ENCODE results near the gene ZFHX2. TPM values are rescaled to one million over a fixed set of nuclear protein-coding genes. Genes with fewer than 3 reads are reported as not detected.

ZFHX2 gene
- total and polyA plus RNA-seq, 2 of the 13 experiments (the other 11 are each of a cell fraction or from before 2014, with no cell fraction given) = 0.17 to 0.44 TPM

DNA sequence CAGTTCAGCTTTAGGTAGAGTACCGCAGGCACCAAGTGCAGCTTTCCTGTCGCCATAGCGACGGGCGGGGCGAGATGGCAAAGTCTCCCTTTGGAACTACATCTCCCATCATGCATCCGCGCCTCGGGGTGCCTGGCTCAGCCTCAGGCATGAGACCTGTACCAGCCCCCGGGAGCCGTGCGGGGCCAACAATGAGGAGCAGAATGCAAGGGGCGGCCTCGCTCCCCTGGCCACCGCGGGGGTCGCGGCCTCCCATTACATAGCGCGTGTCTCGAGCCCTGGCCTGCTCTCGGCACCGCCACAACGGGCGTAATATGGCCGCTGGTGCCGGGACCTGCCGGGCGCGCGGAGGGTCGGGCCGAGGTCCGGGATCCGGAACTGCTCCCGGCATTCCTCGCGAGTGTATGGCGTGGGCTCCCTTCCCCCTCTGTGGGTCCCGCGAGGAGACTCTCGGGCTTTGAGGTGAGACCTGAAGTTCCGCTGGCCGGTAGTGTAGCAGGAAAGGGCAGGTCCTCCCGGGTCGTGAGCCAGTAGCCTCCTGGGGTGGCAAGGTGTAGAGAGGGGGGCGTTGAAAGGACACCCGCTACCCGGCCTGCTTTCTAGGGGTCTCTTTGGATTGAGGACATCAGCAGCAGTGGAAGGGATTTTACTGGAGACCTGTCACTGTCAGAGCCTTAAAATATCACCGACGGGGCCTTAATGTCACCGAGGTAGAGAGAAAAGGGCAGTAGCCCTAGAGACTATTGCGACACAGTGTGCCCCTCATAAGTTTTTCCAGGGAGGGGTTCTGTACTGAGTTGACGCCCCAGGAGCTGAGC lies 4.5 kb upstream of the ZFHX2 start, which contains the start of gene THTPA (continued):
- TF ChIP-seq, protein P1, sequence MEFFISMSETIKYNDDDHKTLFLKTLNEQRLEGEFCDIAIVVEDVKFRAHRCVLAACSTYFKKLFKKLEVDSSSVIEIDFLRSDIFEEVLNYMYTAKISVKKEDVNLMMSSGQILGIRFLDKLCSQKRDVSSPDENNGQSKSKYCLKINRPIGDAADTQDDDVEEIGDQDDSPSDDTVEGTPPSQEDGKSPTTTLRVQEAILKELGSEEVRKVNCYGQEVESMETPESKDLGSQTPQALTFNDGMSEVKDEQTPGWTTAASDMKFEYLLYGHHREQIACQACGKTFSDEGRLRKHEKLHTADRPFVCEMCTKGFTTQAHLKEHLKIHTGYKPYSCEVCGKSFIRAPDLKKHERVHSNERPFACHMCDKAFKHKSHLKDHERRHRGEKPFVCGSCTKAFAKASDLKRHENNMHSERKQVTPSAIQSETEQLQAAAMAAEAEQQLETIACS (CRISPR knock-in tag; IDR thresholded peaks at IDR 0.05) = peak; percentile 84
- peak; percentile 99 for TF ChIP-seq ZNF792 (CRISPR knock-in tag; IDR thresholded peaks at IDR 0.05)
- TF ChIP-seq, protein P2, sequence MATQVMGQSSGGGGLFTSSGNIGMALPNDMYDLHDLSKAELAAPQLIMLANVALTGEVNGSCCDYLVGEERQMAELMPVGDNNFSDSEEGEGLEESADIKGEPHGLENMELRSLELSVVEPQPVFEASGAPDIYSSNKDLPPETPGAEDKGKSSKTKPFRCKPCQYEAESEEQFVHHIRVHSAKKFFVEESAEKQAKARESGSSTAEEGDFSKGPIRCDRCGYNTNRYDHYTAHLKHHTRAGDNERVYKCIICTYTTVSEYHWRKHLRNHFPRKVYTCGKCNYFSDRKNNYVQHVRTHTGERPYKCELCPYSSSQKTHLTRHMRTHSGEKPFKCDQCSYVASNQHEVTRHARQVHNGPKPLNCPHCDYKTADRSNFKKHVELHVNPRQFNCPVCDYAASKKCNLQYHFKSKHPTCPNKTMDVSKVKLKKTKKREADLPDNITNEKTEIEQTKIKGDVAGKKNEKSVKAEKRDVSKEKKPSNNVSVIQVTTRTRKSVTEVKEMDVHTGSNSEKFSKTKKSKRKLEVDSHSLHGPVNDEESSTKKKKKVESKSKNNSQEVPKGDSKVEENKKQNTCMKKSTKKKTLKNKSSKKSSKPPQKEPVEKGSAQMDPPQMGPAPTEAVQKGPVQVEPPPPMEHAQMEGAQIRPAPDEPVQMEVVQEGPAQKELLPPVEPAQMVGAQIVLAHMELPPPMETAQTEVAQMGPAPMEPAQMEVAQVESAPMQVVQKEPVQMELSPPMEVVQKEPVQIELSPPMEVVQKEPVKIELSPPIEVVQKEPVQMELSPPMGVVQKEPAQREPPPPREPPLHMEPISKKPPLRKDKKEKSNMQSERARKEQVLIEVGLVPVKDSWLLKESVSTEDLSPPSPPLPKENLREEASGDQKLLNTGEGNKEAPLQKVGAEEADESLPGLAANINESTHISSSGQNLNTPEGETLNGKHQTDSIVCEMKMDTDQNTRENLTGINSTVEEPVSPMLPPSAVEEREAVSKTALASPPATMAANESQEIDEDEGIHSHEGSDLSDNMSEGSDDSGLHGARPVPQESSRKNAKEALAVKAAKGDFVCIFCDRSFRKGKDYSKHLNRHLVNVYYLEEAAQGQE (IDR thresholded peaks at IDR 0.05; ENCODE audit: borderline replicate concordance in 1 of 2, low read depth in 1 of 2, low read length in 2 of 2) = peak in 1 of 2 experiments; percentile 57; a peak in 1 of 4 replicates
- TF ChIP-seq ZNF790 (CRISPR knock-in tag; IDR thresholded peaks at IDR 0.05; ENCODE audit: borderline replicate concordance) = no peak; the same call in 1 of the 2 replicates
- peak; percentile 100 for TF ChIP-seq RFX3 (CRISPR knock-in tag; IDR thresholded peaks at IDR 0.05)
- TF ChIP-seq, protein P3, sequence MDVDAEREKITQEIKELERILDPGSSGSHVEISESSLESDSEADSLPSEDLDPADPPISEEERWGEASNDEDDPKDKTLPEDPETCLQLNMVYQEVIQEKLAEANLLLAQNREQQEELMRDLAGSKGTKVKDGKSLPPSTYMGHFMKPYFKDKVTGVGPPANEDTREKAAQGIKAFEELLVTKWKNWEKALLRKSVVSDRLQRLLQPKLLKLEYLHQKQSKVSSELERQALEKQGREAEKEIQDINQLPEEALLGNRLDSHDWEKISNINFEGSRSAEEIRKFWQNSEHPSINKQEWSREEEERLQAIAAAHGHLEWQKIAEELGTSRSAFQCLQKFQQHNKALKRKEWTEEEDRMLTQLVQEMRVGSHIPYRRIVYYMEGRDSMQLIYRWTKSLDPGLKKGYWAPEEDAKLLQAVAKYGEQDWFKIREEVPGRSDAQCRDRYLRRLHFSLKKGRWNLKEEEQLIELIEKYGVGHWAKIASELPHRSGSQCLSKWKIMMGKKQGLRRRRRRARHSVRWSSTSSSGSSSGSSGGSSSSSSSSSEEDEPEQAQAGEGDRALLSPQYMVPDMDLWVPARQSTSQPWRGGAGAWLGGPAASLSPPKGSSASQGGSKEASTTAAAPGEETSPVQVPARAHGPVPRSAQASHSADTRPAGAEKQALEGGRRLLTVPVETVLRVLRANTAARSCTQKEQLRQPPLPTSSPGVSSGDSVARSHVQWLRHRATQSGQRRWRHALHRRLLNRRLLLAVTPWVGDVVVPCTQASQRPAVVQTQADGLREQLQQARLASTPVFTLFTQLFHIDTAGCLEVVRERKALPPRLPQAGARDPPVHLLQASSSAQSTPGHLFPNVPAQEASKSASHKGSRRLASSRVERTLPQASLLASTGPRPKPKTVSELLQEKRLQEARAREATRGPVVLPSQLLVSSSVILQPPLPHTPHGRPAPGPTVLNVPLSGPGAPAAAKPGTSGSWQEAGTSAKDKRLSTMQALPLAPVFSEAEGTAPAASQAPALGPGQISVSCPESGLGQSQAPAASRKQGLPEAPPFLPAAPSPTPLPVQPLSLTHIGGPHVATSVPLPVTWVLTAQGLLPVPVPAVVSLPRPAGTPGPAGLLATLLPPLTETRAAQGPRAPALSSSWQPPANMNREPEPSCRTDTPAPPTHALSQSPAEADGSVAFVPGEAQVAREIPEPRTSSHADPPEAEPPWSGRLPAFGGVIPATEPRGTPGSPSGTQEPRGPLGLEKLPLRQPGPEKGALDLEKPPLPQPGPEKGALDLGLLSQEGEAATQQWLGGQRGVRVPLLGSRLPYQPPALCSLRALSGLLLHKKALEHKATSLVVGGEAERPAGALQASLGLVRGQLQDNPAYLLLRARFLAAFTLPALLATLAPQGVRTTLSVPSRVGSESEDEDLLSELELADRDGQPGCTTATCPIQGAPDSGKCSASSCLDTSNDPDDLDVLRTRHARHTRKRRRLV (CRISPR knock-in tag; IDR thresholded peaks at IDR 0.05) = peak; percentile 98
- peak; percentile 99 for TF ChIP-seq KDM5B (CRISPR knock-in tag; IDR thresholded peaks at IDR 0.05; ENCODE audit: borderline replicate concordance)
- peak; percentile 98 for TF ChIP-seq ZNF556 (CRISPR knock-in tag; IDR thresholded peaks at IDR 0.05; ENCODE audit: borderline replicate concordance)
- TF ChIP-seq, protein P4, sequence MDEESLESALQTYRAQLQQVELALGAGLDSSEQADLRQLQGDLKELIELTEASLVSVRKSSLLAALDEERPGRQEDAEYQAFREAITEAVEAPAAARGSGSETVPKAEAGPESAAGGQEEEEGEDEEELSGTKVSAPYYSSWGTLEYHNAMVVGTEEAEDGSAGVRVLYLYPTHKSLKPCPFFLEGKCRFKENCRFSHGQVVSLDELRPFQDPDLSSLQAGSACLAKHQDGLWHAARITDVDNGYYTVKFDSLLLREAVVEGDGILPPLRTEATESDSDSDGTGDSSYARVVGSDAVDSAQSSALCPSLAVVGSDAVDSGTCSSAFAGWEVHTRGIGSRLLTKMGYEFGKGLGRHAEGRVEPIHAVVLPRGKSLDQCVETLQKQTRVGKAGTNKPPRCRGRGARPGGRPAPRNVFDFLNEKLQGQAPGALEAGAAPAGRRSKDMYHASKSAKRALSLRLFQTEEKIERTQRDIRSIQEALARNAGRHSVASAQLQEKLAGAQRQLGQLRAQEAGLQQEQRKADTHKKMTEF (CRISPR knock-in tag; IDR thresholded peaks at IDR 0.05) = peak; percentile 100
- no peak for TF ChIP-seq ZNF75D (CRISPR knock-in tag; IDR thresholded peaks at IDR 0.05; ENCODE audit: borderline replicate concordance)
- TF ChIP-seq SYNCRIP (IDR thresholded peaks at IDR 0.05; ENCODE audit: insufficient read depth, low read depth, low read length) = no peak
- peak; percentile 99 for TF ChIP-seq ZNF136 (CRISPR knock-in tag; IDR thresholded peaks at IDR 0.05; ENCODE audit: low read depth)
- TF ChIP-seq MAFF (IDR thresholded peaks at IDR 0.05; ENCODE audit: low read depth, low read length) = no peak; the same call in 1 of the 2 replicates
- TF ChIP-seq HNRNPLL (IDR thresholded peaks at IDR 0.05; ENCODE audit: low read depth, low read length, poor library complexity, severe bottlenecking) = peak; percentile 91
- TF ChIP-seq ZZZ3 (CRISPR knock-in tag; IDR thresholded peaks at IDR 0.05; ENCODE audit: borderline replicate concordance) = peak; percentile 97
- no peak for TF ChIP-seq ZSCAN30 (CRISPR knock-in tag; IDR thresholded peaks at IDR 0.05)

Measured in HepG2 (cell line).